ENCODE measurements around the gene LGALS3BP. TPM values are rescaled to one million over a fixed set of nuclear protein-coding genes. Genes with fewer than 3 reads are reported as not detected.

The LGALS3BP gene
- total and polyA plus RNA-seq, 2 of the 13 experiments (the other 11 are each of a cell fraction or from before 2014, with no cell fraction given) = 137 to 332 TPM

DNA sequence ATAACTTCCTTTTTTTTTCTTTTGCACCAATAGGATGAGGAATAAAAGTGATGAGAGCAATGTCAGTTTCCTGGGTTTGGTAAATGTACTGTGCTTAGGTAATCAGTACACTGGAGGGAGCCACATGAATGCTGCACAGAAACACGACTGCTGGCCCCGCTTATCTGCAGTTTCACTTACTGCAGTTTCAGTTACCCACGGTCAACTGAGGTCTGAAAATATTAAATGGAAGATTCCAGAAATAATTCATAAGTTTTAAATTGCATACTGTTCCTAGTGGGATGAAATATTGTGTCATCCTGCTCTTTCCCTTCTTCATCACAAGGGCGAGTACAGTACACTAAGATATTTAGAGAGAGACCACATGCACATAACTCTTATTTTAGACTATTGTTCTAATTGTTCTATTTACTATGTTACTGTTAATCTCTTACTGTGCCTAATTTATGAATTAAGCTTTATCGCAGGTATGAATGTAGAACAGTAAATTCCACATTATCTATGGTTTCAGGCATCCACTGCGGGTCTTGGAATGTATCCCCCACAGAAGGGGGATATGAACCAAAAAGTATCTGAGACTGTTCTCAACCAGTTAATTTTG lies 6.4 kb upstream of the LGALS3BP start (continued):
- TF ChIP-seq MIXL1 (CRISPR knock-in tag; IDR thresholded peaks at IDR 0.05) (0 out of 2 replicates have a peak, but pooled peaks have one; percentile 10), YEATS2 (CRISPR knock-in tag; IDR thresholded peaks at IDR 0.05; ENCODE audit: borderline replicate concordance) (no peak), GABPB1 (CRISPR knock-in tag; IDR thresholded peaks at IDR 0.05) (no peak), ZNF878 (CRISPR knock-in tag; IDR thresholded peaks at IDR 0.05) (no peak), SALL2 (CRISPR knock-in tag; IDR thresholded peaks at IDR 0.05) (no peak), CHD2 (IDR thresholded peaks at IDR 0.05; ENCODE audit: low read depth, low read length) (no peak), RORA (CRISPR knock-in tag; IDR thresholded peaks at IDR 0.05) (no peak), RXRB (CRISPR knock-in tag; IDR thresholded peaks at IDR 0.05; ENCODE audit: borderline replicate concordance) (0 out of 2 replicates have a peak, but pooled peaks have one; percentile 4), NR3C1 (CRISPR knock-in tag; IDR thresholded peaks at IDR 0.05) (no peak), ZMYM4 (CRISPR knock-in tag; IDR thresholded peaks at IDR 0.05) (no peak), FOXP1 (IDR thresholded peaks at IDR 0.05) (no peak), FOXP1 (CRISPR knock-in tag; IDR thresholded peaks at IDR 0.05) (no peak), BHLHE40 (IDR thresholded peaks at IDR 0.05; ENCODE audit: low read length) (no peak), ZBTB14 (CRISPR knock-in tag; IDR thresholded peaks at IDR 0.05) (no peak), ZNF335 (CRISPR knock-in tag; IDR thresholded peaks at IDR 0.05) (peak; percentile 53; the same call in 1 of the 2 replicates), HNRNPL (IDR thresholded peaks at IDR 0.05; ENCODE audit: low read depth, low read length) (no peak), HBP1 (CRISPR knock-in tag; IDR thresholded peaks at IDR 0.05; ENCODE audit: low read depth) (no peak)
- TF ChIP-seq, protein P1, sequence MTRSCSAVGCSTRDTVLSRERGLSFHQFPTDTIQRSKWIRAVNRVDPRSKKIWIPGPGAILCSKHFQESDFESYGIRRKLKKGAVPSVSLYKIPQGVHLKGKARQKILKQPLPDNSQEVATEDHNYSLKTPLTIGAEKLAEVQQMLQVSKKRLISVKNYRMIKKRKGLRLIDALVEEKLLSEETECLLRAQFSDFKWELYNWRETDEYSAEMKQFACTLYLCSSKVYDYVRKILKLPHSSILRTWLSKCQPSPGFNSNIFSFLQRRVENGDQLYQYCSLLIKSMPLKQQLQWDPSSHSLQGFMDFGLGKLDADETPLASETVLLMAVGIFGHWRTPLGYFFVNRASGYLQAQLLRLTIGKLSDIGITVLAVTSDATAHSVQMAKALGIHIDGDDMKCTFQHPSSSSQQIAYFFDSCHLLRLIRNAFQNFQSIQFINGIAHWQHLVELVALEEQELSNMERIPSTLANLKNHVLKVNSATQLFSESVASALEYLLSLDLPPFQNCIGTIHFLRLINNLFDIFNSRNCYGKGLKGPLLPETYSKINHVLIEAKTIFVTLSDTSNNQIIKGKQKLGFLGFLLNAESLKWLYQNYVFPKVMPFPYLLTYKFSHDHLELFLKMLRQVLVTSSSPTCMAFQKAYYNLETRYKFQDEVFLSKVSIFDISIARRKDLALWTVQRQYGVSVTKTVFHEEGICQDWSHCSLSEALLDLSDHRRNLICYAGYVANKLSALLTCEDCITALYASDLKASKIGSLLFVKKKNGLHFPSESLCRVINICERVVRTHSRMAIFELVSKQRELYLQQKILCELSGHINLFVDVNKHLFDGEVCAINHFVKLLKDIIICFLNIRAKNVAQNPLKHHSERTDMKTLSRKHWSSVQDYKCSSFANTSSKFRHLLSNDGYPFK (CRISPR knock-in tag; IDR thresholded peaks at IDR 0.05; ENCODE audit: borderline replicate concordance) = no peak
- TF ChIP-seq, protein P2, sequence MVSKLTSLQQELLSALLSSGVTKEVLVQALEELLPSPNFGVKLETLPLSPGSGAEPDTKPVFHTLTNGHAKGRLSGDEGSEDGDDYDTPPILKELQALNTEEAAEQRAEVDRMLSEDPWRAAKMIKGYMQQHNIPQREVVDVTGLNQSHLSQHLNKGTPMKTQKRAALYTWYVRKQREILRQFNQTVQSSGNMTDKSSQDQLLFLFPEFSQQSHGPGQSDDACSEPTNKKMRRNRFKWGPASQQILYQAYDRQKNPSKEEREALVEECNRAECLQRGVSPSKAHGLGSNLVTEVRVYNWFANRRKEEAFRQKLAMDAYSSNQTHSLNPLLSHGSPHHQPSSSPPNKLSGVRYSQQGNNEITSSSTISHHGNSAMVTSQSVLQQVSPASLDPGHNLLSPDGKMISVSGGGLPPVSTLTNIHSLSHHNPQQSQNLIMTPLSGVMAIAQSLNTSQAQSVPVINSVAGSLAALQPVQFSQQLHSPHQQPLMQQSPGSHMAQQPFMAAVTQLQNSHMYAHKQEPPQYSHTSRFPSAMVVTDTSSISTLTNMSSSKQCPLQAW (CRISPR knock-in tag; IDR thresholded peaks at IDR 0.05) = no peak
- TF ChIP-seq, protein P3, sequence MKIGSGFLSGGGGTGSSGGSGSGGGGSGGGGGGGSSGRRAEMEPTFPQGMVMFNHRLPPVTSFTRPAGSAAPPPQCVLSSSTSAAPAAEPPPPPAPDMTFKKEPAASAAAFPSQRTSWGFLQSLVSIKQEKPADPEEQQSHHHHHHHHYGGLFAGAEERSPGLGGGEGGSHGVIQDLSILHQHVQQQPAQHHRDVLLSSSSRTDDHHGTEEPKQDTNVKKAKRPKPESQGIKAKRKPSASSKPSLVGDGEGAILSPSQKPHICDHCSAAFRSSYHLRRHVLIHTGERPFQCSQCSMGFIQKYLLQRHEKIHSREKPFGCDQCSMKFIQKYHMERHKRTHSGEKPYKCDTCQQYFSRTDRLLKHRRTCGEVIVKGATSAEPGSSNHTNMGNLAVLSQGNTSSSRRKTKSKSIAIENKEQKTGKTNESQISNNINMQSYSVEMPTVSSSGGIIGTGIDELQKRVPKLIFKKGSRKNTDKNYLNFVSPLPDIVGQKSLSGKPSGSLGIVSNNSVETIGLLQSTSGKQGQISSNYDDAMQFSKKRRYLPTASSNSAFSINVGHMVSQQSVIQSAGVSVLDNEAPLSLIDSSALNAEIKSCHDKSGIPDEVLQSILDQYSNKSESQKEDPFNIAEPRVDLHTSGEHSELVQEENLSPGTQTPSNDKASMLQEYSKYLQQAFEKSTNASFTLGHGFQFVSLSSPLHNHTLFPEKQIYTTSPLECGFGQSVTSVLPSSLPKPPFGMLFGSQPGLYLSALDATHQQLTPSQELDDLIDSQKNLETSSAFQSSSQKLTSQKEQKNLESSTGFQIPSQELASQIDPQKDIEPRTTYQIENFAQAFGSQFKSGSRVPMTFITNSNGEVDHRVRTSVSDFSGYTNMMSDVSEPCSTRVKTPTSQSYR (CRISPR knock-in tag; IDR thresholded peaks at IDR 0.05; ENCODE audit: borderline replicate concordance) = no peak
- TF ChIP-seq, protein P4, sequence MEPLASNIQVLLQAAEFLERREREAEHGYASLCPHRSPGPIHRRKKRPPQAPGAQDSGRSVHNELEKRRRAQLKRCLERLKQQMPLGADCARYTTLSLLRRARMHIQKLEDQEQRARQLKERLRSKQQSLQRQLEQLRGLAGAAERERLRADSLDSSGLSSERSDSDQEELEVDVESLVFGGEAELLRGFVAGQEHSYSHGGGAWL (CRISPR knock-in tag; IDR thresholded peaks at IDR 0.05) = no peak

All from HepG2 (cell line).